Left lobe of liver (tissue), 2 donors: ENCODE data around the gene MORN1. TPM values are rescaled to one million over a fixed set of nuclear protein-coding genes. Genes with fewer than 3 reads are reported as not detected.
A peak's percentile ranks its signal among the peaks of the same experiment; 100 is the strongest.
"Not testable (repeated sequence)": the region's sequence is repeated elsewhere in the genome, so short reads cannot be mapped to it uniquely, and the experiment has no call there.

Experiments used
- ATAC-seq: fragments of 200-7000 bp; cut with Tn5 transposase; one replicate; pipeline ENCODE4 v1.9.1; 2020; ENCODE audit warnings: mild to moderate bottlenecking, moderate library complexity
- DNase-seq: peaks from one replicate; pipeline ENCODE4 v3.0.0-alpha.2; 2020; ENCODE audit warnings: low spot score
- total RNA-seq: library from RNA; stranded (reverse); gene quantifications from one replicate; pipeline ENCODE4 v1.2.1, GENCODE V29; 2021
- donor health status: DM: no; HTN: no; CAD: no; lungs with moderate emphysema.
- donor health status: DM: no; HTN: yes; CAD: no.

Gene MORN1
- total RNA-seq, 1 donor from 2014 or later = 6.7 TPM

DNA sequence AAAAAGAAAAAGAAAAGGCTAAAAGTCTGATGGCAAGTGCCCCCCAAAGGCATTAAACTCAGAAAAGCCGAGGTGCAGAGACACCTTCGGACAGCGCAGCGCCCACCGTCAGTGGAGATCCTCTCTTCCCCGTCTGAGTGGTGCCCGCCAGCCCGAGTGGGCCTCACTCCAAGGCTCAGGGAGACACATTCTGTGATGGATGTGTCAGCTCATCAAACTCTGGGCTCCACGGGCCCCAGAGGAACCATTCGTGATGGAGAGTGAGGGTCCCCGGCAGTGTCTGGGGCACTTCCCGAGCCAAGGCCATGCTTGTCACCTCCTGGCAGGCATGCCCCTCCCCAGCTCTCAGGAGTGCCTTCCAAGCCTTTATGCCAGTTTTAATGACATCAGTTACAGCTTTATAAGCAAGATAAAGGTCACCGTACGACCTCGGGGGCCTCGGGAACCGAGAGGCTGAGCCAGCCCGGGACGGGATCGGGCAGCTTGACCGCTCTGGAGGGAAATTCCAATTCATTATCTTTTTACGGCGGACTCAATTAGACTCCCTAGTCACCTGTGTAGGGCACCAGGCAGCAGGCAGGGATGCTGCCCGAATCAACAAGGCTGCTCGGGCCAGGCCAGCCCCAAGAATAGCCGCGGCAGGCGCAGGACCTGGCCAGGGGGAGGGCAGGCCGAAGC, 49.5 kb downstream of the MORN1 start:
- ATAC-seq (no peak), DNase-seq (no peak)

DNA sequence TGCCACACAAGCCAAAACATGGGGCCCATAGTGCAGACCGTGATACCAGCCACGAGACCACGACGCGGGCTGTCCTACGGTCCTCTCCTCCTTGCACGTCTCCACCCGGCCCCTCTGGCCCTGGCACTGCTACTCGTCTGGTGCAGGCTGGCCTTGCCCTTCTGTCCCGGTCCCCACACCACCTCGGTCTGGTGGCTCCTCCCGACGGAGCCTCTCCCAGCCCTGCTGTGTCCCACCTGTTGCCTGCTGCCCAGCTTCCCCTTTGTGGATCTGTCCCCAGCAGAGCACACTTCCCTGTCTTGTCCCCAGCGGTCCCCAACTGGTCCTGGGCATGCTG, 50.5 kb downstream of the MORN1 start:
- ATAC-seq (no peak), DNase-seq (no peak)

DNA sequence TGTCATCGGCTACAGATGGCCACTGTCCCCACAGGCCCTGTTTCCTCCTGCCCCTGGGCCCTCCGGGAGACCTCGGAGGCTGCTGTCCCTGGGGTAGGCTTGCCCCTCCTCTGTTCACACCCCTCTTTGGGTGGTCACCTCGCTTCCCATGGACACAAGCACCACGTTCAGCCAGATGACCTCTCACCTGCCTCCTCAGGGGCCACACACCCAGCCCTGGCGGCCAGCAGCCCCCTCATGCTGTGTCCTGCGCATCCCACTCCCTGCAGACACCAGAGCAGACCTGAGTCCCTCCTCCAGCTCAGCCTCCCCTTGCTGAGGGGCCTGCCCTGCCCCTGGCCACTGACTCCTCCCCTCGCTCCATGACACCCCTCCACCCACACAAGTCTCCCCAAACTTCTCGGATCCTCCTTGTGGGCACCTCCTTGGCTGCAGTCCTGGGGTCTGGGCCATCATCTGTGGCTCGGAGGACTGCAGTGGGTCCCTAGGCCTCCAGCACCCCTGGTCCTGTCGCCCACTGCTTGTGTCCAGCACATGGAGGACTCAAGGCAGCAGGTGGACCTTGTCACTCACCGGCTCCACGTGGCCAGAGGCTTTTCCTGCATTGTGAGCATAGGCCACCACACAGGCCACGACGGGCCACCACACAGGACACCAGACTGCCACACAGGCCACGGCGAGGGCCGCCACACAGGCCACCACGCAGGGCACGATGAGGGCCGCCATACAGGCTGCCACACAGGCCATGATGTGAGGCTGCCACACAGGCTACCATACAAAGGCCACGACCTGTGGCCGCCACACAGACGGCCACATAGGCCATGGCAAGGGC, 51.1 kb downstream of the MORN1 start:
- DNase-seq (no peak), ATAC-seq (no peak)

DNA sequence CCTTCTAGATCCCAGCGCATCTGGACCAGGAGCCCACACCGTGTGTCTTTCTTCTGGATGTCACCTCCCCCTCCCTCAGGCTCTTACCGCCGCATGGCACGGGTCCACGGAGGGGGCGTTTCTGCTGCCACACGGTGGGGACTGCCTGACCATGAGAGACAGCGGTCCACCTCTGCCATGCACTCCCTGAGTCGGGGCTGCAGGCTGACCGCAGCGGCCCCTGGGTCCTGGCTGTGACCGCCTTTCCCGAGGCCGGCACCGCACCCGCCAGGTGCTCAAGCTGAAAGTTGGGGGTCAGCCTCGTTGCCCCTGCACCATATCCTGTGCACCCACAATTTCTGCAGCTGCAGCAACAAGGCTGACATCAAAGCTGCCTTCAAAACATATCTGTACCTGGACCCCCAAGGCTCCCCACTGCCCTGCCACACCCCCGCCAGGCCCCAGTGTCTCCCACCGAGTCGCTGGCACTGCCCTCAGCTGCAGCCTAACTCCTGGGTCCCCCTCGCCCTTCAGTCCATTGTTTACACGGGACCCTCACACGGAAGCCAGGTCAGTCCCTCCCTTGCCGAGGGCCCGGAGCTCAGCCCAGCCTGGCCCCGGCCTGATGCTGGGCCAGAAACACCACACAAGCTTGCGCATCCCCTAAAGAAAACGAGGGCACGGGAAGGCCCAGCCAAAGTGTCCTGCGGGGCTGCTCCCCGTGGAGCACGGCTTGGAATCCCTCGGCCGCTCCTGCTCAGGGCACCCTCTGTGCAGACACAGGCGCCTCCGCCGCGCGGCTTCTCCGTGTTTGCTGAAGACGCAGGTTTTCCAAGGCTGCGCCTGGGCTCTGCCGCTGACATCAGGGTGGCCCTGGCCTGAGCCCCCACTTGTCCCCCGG, 51.9 kb downstream of the MORN1 start:
- no peak for ATAC-seq
- DNase-seq = no peak

DNA sequence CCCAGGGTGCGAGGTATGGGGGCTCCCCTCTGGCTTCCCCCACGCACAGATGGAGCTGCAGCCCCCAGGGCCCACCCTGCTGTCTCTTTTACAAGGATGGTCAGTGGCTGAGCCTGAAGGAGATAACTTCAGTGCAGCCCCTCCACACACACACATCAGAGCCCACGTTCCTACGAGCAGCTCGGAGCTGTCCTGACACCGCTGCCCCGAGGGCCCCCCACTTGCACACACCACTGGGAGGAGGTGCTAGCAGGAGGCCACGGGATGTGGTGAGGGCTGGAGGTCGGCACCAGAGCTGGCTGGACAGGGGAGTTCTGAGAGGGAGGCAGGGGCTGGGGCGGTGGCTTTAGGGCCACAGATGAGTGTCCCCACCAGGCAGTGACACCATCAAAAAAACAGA, 53.9 kb downstream of the MORN1 start:
- DNase-seq (no peak), ATAC-seq (no peak)

DNA sequence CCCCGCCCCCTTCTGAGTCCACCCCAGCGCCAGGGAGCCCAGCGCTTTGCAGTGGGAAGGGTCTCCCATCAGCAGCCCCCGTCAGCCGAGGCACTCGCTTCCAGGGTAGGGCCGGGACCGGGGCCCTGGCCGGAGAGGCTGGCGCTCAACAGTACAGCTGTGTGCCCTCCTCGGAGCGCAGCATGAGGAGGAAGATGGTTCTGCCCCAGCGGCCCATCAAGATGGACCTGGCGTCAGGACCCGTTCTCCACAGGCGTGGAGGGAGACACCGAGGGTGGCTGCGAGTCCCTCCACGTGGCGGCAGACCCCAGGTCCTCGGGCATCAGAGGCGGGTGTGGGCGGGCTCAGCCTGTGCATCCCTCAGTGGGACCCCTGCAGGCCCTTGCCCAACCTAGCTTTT, 54.3 kb downstream of the MORN1 start:
- ATAC-seq (no peak), DNase-seq (no peak)

DNA sequence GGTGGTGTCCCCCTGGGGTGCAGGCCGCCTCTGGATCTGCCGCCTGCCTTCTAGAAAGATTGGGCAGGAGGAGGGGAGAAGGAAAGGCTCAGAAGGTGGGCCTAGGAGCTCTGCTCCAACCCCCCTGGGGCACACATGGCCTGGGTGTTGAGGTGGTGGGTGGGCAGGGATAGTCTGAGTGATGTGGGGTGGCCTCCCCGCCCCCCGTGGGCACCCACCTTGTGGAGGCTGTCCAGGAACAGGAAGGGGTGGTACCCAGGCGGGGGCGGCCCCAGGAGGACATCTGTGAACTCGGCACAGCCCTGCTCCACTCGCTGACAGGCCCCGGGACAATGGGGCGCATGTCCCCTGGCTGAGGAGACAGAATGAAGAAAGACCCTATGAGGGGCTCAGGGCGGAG, 54.9 kb downstream of the MORN1 start:
- DNase-seq (no peak), ATAC-seq (no peak)

DNA sequence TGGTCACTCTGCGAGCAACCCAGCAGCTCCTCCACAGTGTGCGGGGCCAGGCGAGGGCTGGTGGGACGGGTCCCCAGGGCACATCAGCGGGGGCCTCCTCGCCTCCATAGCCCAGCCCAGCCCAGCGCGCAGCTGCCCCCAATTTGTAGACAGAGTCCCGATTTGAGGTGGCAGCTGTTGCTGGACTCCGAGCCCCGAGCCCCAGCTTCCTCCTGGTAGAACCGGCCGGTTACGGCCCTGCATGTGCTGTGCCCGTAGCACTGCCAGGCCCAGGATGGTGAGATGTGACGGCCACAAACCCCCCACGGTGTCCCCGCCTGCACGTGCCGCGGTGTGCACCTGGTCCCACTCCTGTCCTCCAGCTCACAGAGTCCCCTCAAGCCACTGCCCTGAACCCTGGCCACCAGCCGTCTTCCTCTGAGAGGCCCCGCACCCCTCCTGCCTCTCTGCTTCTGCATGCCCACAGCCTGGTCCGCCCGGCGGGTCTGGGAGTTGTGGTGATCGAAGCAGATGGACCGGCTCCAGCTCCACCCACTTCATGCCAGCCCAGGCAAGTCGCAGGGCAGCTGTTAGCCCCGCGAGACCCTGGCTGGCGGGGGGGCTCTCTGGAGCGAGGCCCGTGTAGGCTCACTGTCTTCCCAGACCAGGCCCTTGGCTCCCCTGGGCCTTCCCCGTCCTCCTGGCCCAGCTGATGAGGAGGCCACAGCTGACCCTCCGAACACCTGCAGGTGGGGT, 55.5 kb downstream of the MORN1 start:
- ATAC-seq (no peak), DNase-seq (no peak)

DNA sequence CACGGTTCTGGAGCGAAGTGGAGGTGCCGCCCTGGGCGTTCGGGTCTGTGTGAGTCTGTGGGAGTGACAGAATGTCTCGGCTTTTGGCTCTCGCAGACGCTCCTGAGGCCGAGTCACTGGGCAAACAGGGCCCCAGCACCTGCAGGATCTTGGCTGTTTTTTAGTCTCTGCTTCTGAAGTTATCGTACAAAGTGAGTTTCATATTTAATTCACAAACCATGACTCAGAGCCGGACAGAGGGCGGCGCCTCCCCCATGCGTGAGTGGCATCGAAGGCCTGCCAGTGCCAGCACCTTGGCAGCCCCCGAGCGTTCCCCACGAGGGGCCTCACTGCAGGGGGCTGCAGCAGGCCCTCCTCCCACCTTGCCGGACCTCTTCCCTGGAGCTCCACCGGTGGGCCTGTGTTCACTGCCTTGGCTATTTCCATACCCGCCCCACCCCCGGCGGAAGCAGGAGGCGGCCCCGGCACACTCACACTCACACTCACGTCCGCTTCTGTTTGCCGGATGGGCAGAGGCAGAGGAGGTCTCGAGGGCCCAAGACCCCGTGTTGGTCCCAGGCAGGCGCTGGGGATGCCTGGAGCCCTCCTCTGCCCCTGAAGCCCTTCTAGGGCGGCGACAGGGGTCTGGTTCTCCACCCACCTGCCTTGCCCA, 56.3 kb downstream of the MORN1 start:
- ATAC-seq (no peak), DNase-seq (no peak)

DNA sequence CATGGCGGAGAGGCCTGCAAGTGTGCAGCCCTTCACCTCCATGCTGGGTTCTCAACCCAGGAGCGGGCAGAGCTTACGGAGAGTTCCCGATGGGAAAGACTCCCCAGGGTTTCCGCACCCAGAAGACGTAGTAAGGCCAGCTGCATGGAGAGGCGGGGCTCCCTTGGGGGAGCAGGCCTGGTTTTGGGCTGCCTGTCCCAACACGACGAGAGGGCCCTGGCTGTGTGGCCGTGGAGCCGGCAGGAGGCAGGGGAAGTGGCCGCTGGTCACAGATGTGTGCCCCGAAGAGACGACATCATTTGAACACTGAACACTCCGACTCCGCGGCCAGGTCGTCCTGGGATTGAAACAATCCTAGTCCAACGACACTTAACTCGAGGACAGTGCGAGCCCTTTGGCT, 57.0 kb downstream of the MORN1 start:
- no peak for ATAC-seq
- no peak for DNase-seq

DNA sequence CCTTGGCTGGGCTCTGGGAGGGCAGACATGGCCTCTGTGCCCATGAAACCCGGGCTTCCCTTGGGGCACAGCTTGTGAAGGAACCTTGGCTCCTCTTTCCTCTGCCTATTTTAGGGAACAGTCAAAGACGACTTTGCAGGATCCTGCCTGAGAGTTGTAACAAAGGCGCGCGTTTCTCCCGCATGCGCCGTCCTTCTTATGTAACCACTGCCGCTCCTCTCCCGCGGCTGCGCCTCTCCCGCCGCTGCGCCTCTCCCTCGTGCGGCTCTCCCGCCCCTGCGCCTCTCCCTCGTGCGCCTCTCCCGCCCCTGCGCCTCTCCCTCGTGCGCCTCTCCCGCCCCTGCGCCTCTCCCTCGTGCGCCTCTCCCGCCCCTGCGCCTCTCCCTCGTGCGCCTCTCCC, 59.8 kb downstream of the MORN1 start:
- not testable (repeated sequence) for DNase-seq, ATAC-seq

DNA sequence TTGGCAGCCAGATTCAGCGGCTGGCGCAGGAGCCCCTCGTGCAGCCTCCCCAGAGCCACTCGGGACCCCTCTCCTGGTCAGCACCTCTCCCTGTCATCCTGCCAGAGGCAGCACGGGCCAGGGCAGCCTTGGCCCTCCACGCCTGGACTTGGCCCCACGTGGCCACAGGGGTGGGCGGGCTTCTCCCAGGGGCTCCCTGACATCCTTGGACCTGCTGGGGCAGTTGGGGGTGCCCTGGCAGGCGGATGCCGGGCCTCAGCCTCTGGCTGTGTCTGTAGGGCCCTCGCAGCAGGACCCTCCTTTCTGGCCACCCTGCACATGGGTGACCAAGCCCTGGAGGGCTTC, 60.2 kb downstream of the MORN1 start:
- DNase-seq = no peak
- ATAC-seq = no peak

DNA sequence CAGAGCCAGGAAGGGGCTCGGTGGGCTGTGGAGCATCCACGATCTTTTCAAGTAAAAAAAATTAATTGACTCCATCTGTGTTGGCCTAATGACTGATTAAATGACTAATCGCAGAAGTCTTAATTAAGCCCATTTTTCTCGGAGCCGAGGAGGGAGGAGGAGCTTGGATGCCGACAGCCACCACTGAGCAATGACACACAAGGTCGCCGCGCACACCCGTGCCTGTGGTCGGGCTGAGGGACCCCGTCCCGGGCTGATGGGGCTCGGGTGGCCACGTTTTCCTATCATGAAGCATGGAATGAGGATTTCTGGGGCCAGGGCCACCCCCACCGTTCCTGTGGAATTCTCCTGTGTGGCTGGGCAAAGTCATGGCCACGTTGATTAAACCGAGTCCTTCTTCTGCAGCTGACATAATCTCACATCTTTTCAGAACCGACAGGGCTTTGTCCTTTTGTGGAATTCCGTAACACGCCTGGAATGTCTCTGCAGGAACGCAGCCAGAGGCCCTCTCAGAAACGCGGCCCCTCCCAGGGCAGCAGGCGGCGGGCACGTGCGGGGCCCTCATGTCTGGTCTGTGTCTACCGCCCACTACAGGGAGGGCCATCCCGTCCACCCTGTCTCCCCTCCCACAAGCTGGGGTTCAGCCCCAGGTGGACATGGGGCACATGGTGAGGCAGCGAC, 60.7 kb downstream of the MORN1 start:
- ATAC-seq (peak; percentile 10), DNase-seq (no peak)

DNA sequence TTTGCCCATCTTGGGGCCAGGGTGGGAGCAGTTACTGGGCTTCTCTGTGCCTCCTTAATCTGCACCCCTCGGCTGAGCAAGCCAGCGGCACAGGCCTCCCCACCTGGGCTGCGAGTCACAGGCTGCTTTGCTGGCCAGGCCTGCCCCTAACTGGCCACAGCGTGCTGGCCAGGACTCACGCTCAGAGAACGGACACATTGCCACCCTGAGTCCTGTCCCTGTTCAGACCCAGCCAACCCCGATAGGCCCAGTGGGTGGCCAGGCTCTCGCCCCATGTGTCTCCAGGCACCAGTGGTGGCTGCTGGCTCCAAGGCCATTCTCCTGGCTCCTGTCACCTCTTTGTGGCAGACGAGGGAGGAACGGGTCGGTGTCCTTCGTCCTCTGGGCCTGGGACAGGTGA, 61.3 kb downstream of the MORN1 start:
- ATAC-seq (no peak), DNase-seq (no peak)

DNA sequence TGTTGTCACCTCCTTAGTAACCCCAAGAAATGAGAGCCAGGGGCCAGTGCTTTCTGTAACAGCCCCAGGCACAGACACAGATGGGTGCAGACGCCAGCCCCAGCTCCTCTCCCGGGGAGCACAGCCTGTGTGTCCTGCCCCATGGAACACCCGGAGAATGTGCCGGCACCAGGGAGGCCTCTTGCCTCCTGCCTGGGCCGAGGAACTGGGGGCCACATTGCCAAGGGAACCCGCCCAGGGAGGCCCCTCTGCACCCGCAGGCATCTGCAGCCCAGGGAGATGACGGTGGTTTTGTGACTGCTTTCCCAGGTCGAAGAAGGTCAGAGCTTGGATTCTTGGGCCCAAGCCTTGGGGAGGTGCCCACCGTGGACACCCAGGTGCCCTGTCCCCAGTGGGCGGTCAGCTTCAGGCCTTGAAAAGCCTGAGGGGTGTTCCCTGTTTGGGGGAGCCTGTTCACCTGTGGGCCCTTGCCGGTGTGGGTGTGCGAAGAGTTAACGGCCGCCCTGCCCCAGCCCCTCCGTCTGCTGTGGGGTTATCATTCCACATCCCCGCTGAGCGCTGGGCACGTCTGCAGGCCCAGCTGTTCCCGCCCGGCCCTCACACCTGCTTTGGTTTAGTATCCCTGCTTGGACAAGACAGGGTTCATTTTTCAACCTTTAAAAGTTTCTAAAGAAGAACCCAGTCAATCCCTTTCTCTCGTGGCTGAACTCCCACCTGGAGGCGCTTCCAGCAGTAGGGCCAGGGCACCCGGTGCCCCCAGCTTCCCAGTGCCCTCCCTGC, 62.5 kb downstream of the MORN1 start:
- no peak for ATAC-seq
- DNase-seq = no peak

DNA sequence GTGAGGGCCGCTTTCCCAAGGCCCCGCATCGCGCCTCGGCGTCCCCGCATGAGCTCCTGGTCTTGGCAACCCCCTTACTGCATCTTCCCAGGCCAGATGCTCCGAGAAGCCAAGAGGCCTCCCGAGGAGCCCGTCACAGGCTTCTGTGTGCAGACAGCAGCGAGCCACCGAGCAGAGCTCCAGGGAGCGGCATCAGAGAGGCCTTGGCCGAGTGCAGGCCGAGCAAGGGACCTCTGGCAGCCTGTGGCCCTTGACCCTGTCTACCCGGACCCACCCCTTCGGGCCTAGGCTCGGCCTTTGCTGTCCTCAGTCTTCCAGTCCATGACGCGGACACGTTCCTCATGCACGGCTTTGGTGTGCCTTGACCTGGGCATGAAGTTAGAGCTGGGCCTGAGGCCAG, 63.5 kb downstream of the MORN1 start:
- ATAC-seq = no peak
- DNase-seq = no peak

DNA sequence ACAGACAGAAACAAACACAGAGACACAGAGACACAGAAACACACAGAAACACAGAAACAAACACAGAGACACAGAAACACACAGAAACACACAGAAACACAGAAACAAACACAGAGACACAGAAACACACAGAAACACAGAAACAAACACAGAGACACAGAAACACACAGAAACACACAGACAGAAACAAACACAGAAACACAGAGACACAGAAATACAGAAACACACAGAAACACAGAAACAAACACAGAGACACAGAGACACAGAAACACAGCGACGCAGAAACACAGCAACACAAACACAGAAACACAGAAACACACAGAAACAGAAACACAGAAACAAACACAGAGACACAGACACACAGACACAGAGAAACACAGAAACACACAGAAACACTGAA, 64.2 kb downstream of the MORN1 start:
- not testable (repeated sequence) for DNase-seq, ATAC-seq

DNA sequence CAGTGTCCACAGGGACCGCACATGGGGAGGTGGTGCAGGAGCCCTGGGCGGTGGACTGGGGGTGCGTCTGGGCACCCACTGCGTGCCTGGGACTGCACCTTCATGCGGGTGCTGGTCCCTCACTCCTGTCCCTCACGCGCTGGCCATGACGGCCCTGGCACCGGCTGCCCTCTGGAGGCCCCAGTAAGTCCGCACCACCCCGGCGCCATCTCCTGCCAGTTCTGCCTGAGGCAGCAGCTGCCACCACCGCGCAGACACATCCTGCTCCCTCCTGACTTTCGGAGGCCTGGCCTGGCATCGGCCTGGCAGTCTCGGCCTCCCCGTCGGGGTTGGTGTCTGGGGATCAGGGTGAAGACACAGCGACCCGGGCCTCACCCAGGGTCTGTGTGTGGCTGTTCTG, 64.8 kb downstream of the MORN1 start:
- DNase-seq (no peak), ATAC-seq (peak; percentile 15)
